ENCODE data around the gene GHR.

GHR gene

GRCh38 chr5:42581845-42582244 lies 158.6 kb downstream of the GHR start:
- Histone ChIP-seq H3K27ac (ENCODE audit: low read length) (no peak overlapping the region), H2AFZ (ENCODE audit: low read depth, low read length) (no peak overlapping the region), H4K20me1 (ENCODE audit: insufficient read depth, low read length) (no peaks in the 10 kb centered on the region), H3K4me2 (ENCODE audit: insufficient read depth, low read length) (no peak overlapping the region), H3K4me3 (ENCODE audit: low read depth in 1 of 2, low read length in 2 of 2) (no peak overlapping the region), H3K9ac (ENCODE audit: low read depth, low read length) (no peak overlapping the region), H3K36me3 (ENCODE audit: insufficient read depth, low read length) (no peaks in the 10 kb centered on the region), H3K4me1 (ENCODE audit: insufficient read depth, low read length) (no peaks in the 10 kb centered on the region), H3K79me2 (ENCODE audit: insufficient read depth, low read length) (no peaks in the 10 kb centered on the region), H3K27me3 (ENCODE audit: insufficient read depth, low read length, poor library complexity) (no peaks in the 10 kb centered on the region), H3K9me3 (ENCODE audit: insufficient read depth, low read length, severe bottlenecking) (no peaks in the 10 kb centered on the region)
- no peak for DNase-seq
- ATAC-seq (ENCODE audit: insufficient read depth, low read depth) = no peak
- TF ChIP-seq CTCF (IDR thresholded peaks at IDR 0.05; ENCODE audit: borderline replicate concordance, extremely low read depth, low read length, poor library complexity, severe bottlenecking) = no peak
- TF ChIP-seq EZH2 (IDR thresholded peaks at IDR 0.05; ENCODE audit: borderline replicate concordance, low read depth, low read length, severe bottlenecking) = no peak

GRCh38 chr5:42582723-42583122 lies 159.5 kb downstream of the GHR start:
- H3K79me2 ChIP-seq (ENCODE audit: insufficient read depth, low read length) = no peaks in the 10 kb centered on the region
- no peaks in the 10 kb centered on the region for H3K36me3 ChIP-seq (ENCODE audit: insufficient read depth, low read length)
- TF ChIP-seq CTCF (IDR thresholded peaks at IDR 0.05; ENCODE audit: borderline replicate concordance, extremely low read depth, low read length, poor library complexity, severe bottlenecking) (no peak), EZH2 (IDR thresholded peaks at IDR 0.05; ENCODE audit: borderline replicate concordance, low read depth, low read length, severe bottlenecking) (no peak)
- H2AFZ ChIP-seq (ENCODE audit: low read depth, low read length) = no peak overlapping the region
- no peak for ATAC-seq (ENCODE audit: insufficient read depth, low read depth)
- H3K9ac ChIP-seq (ENCODE audit: low read depth, low read length) = no peak overlapping the region
- H3K4me3 ChIP-seq (ENCODE audit: low read depth in 1 of 2, low read length in 2 of 2) = no peak overlapping the region
- no peaks in the 10 kb centered on the region for H3K4me1 ChIP-seq (ENCODE audit: insufficient read depth, low read length)
- peaks cover 2% of the 10 kb centered on the region for H3K27me3 ChIP-seq (ENCODE audit: insufficient read depth, low read length, poor library complexity)
- no peak for DNase-seq
- no peaks in the 10 kb centered on the region for H4K20me1 ChIP-seq (ENCODE audit: insufficient read depth, low read length)
- no peaks in the 10 kb centered on the region for H3K9me3 ChIP-seq (ENCODE audit: insufficient read depth, low read length, severe bottlenecking)
- no peak overlapping the region for H3K27ac ChIP-seq (ENCODE audit: low read length)
- H3K4me2 ChIP-seq (ENCODE audit: insufficient read depth, low read length) = no peak overlapping the region

- DNase-seq (peak; percentile 43), ATAC-seq (ENCODE audit: insufficient read depth, low read depth) (0 out of 3 replicates have a peak, but pooled peaks have one; percentile 44)
- H3K4me3 ChIP-seq (ENCODE audit: low read depth in 1 of 2, low read length in 2 of 2) = no peak overlapping the region
- no peaks in the 10 kb centered on the region for H3K79me2 ChIP-seq (ENCODE audit: insufficient read depth, low read length)
- H3K27me3 ChIP-seq (ENCODE audit: insufficient read depth, low read length, poor library complexity) = peaks cover 4% of the 10 kb centered on the region
- H2AFZ ChIP-seq (ENCODE audit: low read depth, low read length) = no peak overlapping the region
- H3K9ac ChIP-seq (ENCODE audit: low read depth, low read length) = no peak overlapping the region
- TF ChIP-seq CTCF (IDR thresholded peaks at IDR 0.05; ENCODE audit: borderline replicate concordance, extremely low read depth, low read length, poor library complexity, severe bottlenecking) (peak; percentile 83), EZH2 (IDR thresholded peaks at IDR 0.05; ENCODE audit: borderline replicate concordance, low read depth, low read length, severe bottlenecking) (no peak)
- no peaks in the 10 kb centered on the region for H3K36me3 ChIP-seq (ENCODE audit: insufficient read depth, low read length)
- no peaks in the 10 kb centered on the region for H3K9me3 ChIP-seq (ENCODE audit: insufficient read depth, low read length, severe bottlenecking)
- H4K20me1 ChIP-seq (ENCODE audit: insufficient read depth, low read length) = no peaks in the 10 kb centered on the region
- H3K4me1 ChIP-seq (ENCODE audit: insufficient read depth, low read length) = no peaks in the 10 kb centered on the region
- no peak overlapping the region for H3K4me2 ChIP-seq (ENCODE audit: insufficient read depth, low read length)
- H3K27ac ChIP-seq (ENCODE audit: low read length) = no peak overlapping the region
Measured at GRCh38 chr5:42583322-42583721, 160.1 kb downstream of the GHR start.

- H3K36me3 ChIP-seq (ENCODE audit: insufficient read depth, low read length) = no peaks in the 10 kb centered on the region
Measured at GRCh38 chr5:42586625-42587024, 163.4 kb downstream of the GHR start.

More at GRCh38 chr5:42586625-42587024, 163.4 kb downstream of the GHR start:
- H3K27ac ChIP-seq (ENCODE audit: low read length) = no peak overlapping the region
- no peaks in the 10 kb centered on the region for H4K20me1 ChIP-seq (ENCODE audit: insufficient read depth, low read length)
- no peaks in the 10 kb centered on the region for H3K79me2 ChIP-seq (ENCODE audit: insufficient read depth, low read length)
- no peaks in the 10 kb centered on the region for H3K9me3 ChIP-seq (ENCODE audit: insufficient read depth, low read length, severe bottlenecking)
- ATAC-seq (ENCODE audit: insufficient read depth, low read depth) (no peak), DNase-seq (no peak)
- no peaks in the 10 kb centered on the region for H3K4me1 ChIP-seq (ENCODE audit: insufficient read depth, low read length)
- no peak for TF ChIP-seq CTCF (IDR thresholded peaks at IDR 0.05; ENCODE audit: borderline replicate concordance, extremely low read depth, low read length, poor library complexity, severe bottlenecking)
- no peak for TF ChIP-seq EZH2 (IDR thresholded peaks at IDR 0.05; ENCODE audit: borderline replicate concordance, low read depth, low read length, severe bottlenecking)
- H3K9ac ChIP-seq (ENCODE audit: low read depth, low read length) = no peak overlapping the region
- H3K4me3 ChIP-seq (ENCODE audit: low read depth in 1 of 2, low read length in 2 of 2) = no peak overlapping the region
- no peak overlapping the region for H2AFZ ChIP-seq (ENCODE audit: low read depth, low read length)
- peaks cover 4% of the 10 kb centered on the region for H3K27me3 ChIP-seq (ENCODE audit: insufficient read depth, low read length, poor library complexity)
- H3K4me2 ChIP-seq (ENCODE audit: insufficient read depth, low read length) = no peak overlapping the region

All from DND-41 (cell line).